GM18498 (cell line): ENCODE measurements around the gene SF1.

Source experiments
- ATAC-seq: cut with Tn5 transposase; IDR thresholded peaks from one replicate; pipeline ENCODE4 v1.9.1; 2021; ENCODE audit warnings: mild to moderate bottlenecking, moderate library complexity; ENCODE audit not compliant: unreplicated experiment

Gene SF1

DNA sequence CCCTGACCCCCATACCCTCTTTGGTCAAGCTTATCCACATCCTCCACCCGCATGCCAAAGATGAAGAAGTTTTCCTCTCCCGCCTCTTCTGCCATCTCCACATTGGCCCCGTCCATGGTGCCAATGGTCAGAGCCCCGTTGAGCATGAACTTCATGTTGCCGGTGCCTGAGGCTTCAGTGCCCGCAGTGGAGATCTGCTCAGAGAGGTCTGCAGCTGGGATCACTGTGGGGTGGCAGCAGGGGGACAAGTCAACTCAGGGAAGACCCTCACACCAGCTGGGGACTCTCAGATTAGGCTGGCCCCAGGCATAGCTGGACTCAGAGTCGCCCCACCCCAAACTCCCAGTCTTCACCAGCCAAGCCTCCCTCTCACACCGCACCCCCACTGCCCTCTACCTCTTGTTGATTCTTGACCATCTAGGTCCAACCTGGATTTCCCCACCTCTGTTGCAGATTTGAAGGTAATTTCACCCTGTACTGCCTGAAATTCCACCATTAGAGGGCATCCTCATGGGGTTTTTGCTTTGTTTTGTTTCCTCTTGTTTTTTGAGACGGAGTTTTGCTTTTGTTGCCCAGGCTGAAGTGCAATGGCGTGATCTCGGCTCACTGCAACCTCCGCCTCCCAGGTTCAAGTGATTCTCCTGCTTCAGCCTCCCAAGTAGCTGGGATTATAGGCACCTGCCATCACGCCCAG is 27.8 kb downstream of the SF1 start:
- no peak for ATAC-seq

DNA sequence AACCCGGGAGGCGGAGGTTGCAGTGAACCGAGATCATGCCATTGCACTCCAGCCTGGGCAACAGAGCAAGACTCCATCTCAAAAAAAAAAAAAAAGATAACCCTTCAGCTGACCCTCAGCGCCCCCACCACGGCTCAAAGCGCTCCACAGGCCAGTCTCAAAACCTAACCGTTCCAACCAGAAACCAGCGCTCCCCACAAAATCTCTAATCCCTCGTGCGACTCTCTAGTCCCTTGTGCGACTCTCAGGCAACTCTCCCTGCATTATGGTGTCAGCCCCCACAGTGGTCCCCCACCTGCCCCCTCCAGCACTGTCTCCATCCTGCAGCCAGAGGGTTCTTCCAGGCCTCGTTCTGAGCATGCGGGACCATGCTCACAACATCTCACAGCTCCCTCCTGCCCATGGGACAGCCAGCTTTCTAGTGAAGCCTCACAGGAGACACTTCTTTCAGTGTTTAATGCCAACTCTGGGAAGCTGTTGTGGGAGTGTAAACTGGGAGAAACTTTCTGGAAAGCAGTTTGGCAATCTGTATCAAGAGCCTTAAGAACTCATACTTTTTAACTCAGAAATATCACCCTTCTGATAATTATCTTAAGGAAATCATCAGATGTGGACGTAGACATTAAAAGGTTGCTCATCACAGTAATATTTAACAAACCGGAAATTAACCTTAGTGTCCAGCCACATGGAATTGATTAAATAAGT is 30.2 kb downstream of the SF1 start:
- no peak for ATAC-seq

DNA sequence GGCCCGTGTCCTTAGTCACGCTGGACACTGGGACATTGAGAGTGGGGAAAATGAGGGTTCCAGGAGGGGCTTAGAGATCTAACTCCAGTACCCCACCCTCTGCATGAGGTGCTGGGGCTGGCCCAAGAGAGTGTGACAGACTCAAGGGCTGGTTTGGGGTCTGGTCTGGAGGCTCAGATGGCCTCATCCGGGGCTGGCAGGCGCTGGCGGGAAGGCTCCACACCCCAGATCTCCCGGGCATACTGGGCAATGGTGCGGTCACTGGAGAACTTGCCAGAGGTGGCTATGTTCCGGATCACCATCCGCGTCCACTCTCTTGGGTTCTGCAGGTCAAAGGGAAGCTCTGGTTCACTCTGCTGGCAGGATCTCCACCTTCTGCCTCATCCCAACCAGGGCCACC is 31.9 kb downstream of the SF1 start:
- ATAC-seq: no peak

DNA sequence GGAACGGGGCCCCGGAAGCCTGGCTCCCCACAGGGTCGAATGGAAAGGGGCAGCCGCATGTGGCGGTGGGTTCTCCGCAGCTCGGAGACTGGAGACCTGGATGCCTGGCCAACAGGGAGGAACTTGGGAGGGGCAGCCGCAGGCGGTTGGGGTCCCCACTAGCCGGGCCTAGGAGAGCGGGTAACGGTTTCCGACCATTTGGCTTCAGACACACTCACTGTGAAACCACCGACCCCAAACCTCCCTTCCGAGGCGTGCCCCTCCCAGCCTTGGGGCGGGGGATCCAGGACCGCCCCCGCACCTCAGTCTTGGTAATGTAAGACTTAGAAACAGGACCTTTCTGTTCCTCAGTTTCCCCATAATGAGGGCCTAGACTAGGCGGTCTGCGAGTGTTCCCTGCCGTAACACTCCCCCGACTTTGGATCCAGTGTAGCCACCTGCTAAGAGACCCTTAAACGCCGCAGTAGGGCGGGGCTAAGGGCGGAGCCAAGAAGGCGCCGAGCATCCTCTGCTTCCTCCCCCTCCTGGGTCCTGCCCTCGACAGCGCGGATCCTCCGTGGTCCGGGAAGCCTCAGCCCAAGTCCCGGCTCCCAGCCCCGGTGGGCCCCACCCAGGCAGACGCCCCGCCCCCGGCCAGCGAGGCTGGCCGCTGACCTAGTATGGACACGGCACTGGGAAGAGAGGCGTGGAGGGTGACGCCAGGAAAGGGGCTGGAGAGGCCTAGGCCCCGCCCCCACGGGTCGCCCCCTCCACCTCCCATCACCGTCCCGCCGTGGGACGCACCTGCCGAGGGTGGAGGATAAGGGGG is 32.6 kb downstream of the SF1 start:
- ATAC-seq: no peak

DNA sequence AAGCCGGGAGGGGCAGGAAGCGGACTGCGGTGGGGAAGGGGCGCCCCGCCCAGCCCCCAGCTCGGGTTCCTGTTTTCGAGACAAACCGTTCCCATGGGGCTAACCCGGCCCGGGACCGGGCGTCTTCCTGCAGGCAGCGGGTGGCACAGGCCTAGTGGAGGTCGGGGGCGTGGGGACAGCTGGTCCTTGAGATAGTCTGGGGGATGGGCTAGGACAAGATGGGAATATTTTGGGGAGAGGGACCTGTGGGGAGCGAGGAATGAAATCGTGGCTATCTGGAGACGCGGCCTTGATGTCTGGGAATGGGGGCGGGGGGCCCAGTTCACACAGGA is 33.2 kb downstream of the SF1 start:
- ATAC-seq: no peak

DNA sequence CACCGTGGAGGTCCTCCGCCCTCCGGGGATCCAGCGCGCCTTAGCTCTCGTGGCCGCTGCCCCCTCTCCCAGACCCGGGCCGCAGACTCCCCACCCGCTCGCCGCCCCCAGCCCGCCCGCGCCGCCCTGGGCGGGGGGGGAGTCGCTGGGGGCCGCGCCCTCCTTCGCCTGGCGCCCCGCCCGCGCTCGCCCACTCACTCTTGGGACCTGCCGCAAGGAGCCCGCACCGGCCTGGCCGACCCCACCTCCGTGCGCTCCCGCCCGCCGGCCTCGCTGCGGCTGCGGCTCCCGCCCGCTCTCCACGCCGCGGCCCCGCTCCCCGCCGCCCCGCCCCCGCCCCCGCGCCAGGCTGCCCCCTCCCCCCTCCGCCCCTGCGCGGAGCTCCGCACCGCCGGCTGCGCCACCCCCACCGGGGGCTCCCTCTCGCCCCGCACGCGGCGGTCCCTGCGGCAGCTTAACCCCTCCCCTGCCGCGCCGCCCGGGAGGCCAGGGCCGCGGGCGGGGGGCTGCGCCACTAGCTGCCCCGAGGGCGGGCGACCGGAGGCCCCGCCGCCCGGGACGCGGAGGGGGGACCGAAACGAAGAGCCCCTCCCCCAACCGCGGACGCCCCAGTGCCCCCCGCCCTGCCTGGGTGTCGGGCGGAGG is 33.7 kb downstream of the SF1 start:
- no peak for ATAC-seq

DNA sequence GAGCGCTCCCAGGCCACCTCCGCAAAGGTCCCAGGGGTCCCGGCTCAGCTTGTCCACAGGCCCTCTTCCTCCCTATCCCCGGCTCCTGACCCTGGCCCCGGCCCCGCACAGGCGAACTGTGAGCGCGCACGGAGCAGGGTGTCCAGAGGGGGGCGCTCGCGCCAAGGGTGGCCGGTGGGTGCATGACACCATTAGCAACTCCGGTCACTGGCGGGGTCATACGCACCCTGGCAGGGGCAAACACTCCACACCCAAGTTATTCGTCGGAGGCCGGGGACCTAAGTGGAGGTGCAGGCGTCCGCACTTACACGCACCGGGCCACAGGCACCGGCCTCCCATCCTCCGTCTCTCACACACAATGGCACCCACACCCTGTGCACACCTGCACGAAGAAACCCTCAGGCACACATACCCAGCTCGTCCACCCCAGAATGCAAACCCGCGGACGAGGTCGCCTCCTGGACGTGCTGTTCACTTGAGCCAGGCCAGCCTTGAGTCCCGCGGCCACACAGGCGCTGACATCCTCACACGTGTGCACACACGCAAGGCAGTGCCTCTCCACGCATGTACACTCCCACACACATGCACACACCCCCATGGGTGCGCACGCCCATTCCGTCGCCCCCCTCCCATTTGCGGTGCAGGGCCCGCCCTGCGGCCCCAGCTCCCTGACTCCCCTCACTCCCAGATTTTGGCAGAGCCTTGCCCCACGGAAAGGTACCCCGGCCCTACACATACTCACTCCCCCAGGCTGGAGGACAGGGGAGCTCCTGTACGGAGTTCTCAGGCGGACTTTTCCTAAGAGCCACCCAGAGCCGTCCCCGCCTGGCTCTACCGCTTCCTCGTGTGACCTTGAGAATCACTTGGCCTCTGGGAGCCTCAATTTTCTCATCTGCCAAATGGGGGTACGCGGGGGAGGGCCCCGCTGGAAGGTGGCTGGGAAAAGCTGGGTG is 34.5 kb downstream of the SF1 start, which contains the start of gene RASGRP2:
Gene RASGRP2, minus strand, starts transcription at position 552 of the 953 bp plus-strand sequence. CDS start 1,276 bp downstream, outside the sequence.
- no peak for ATAC-seq

DNA sequence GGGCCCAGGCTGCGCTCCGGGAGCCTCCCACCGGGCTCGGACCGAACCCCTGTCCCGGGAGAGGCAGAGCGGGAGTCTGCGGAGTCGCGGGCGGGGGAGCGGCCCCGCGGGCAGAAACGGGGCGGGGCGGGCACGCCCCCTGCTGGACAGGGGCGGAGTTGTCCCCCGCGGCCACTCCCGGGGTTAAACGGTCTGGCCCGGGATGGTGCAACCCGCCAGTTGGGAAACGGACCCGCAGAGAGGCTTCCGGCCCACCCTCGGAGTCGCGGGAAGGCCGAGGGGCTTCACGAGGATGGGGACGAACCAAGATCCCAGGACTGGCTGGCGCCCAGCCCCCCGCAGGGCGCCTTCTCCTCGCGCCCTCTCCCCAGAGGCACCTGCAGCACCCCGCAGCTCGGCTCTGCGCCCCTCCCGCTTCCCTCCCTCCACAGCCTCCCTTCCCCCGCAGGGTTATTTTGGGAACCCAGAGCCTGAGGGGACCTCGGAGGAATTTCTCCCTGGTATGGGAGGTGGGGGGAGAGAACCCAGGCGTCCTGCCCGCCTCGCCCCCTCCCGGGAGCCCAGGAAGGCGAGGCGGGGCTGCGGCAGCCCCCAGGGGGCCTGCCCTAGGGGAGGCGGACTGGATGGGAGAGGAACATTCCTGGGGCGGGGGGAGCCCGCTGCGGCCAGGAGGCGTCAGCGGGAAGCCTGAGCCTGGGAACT is 35.3 kb downstream of the SF1 start:
- ATAC-seq: no peak

DNA sequence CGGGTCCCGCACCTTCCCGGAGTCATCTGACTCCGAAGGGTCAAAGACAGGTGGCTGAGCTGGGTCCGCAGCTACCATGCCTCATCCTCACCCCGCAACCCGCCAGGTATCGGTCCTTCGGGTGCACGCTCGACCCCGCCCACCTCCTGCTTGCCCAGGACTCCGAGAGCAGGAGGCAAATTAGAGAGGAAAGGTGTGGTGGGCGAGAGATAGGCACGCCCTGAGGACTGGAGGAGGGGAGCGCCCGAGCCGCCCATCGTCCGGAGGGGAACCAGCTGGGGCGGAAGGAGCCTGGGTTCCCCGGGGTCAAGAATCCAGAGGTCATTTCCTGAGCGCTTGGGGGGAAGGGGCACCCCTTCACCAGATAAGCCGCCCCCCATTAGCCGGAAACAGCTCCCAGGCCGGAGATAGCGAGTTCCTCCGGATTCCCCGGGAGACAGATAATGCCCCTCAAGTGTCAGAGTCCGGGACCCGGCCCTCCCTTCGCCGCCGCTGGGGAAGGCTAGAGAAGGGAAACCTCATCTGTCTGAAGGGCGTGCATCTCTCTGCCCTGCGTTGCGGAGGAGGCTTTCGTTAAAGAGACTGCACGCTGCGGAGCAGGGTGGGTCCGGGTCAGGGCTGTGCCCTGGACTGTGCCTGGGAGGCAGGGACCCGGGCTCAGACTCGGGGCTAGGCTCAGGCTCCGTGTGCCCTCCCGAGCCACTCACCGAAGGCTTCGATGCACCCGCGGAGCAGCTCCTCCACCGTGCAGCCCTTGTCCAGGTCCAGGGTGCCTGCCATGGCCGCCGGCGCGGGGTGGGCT is 36.1 kb downstream of the SF1 start:
- no peak for ATAC-seq

DNA sequence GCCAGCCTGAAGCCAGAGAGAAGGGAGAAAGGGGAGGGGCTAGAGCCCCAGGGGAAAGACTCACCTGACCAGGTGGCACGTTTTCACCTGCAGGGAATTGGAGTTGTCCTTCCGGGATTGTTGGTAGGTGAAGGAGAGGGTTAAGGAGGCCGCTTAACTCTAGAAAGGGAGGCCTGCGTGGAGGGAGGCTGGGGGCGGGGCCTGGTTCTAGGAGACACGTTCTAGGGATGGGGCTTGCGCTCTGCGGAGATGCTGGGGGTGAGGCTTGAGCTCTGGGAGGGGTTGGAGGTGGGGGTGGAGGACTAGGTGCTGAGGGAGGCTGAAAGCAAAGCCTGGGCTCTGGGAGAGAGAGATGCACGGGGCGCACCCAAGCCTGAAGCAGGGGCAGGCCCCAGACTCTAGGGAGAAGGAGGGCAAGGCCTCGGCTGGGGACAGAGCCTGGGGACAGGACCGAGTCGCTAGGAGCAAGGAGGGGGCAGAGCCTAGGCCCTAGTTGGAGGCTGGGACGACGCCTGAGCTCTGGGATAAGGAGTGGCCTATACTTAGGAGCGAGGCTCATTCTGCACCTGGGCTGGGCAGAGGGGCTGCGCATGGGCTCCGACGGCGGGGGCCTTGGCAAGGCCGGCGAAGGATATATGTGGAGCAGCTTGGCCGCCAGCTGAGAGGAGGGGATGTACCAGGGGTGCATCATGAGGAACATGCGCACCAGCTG is 36.8 kb downstream of the SF1 start:
- no peak for ATAC-seq

DNA sequence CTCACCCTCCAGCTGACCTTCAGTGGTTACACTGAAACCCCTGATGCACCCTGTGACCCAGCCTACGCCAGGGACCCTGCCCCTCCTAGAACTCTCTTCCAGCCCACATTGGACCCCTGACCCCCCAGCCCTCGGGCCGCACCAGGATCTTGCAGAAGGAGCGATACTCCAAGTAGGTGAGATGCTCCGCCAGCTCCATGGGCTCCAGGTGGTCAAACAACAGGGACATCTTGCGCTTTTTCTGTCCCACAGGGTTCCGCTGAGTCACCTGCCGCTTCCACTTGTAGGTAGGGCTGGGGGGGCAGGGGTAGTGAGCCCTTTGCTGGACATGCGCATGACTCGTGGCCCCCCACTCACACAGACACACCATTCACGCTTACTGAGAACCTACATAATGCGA is 38.5 kb downstream of the SF1 start:
- no peak for ATAC-seq

DNA sequence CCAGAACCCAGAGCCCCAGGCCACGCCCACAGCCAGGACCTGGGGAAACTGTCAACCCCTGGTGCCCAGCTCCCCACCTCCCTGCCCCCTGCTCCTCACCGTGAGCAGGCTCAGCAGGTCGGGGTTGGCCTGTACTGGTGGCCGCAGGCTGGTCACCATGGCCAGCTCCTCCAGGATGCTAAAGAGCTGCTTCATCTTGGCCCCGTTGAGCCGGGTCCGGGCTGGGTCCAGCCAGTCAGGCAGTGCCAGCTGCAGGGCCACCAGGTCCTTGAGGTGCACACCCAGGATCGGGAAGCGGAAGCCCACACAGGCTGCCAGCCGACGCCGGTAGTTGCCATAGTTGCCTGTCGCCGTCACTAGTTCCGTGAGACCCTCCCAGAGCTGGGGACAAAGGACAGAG is 41.7 kb downstream of the SF1 start:
- ATAC-seq: no peak

- no peak for ATAC-seq
These were observed 42.5 kb downstream of the SF1 start for GRCh38 chr11:64735725-64736259.

- ATAC-seq: no peak
These were observed 43.3 kb downstream of the SF1 start for GRCh38 chr11:64734811-64735724.

- ATAC-seq: no peak
These were observed 46.7 kb downstream of the SF1 start for GRCh38 chr11:64731601-64732000.

DNA sequence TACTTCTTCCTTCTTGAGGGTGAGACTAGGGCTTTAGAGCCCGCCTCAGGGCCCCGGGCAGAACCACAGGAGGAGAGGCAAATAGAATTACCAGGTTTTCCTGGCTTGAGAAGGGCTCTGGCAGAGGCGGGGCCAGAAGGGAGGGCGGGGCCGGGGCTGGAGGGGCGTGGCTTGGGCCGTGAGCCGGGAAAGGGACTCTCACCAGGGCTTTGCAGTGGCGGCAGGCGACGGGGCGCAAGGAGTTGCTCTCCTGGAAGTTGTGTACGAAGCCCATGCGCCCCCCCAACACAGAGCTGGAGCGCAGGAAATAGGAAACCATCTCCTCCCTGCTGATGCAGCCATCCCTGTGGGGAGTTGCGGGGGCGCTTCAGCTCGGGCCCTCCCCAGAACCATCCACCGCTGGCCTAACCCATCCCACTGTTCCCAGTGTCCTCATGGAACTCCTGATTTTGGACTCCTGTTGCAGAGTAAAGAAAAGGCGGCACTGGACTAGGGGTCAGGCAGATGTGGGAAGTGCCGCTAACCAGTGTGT is 48.4 kb downstream of the SF1 start:
- ATAC-seq: no peak
